Caki2 (cell line): ENCODE data around the gene RTKN. TPM values are rescaled to one million over a fixed set of nuclear protein-coding genes. Genes with fewer than 3 reads are reported as not detected.
A peak's percentile ranks its signal among the peaks of the same experiment; 100 is the strongest.
"Not testable (repeated sequence)": the region's sequence is repeated elsewhere in the genome, so short reads cannot be mapped to it uniquely, and the experiment has no call there.

ENCODE experiments used
- DNase-seq: peaks from one replicate; pipeline ENCODE4 v3.0.0-alpha.2; 2015; ENCODE audit warnings: low read depth
- in situ Hi-C: cut with HindIII; loops from 2 replicates; pipeline ENCODE4 v1.10.0; 2016; ENCODE audit warnings: low sequenced_read_pairs, low pct_unique_long_range_greater_than_20kb, mixed read lengths
- total RNA-seq: library from RNA; depleted of rRNA; stranded (reverse); fragments of >200 nt; shearing (Covaris generic); gene quantifications from 2 replicates; pipeline ENCODE4 v1.2.3, GENCODE V29; 2014; ENCODE audit warnings: low replicate concordance

The RTKN gene
- total RNA-seq, 1 experiment from 2014 or later: 71.1 TPM

- in situ Hi-C loops: no loop called here
- no peak for DNase-seq
Measured at GRCh38 chr2:74462054-74462785, 20.5 kb upstream of the RTKN start.

GRCh38 chr2:74461187-74462053 lies 19.7 kb upstream of the RTKN start:
- in situ Hi-C loops: no loop called here
- DNase-seq: no peak

DNA sequence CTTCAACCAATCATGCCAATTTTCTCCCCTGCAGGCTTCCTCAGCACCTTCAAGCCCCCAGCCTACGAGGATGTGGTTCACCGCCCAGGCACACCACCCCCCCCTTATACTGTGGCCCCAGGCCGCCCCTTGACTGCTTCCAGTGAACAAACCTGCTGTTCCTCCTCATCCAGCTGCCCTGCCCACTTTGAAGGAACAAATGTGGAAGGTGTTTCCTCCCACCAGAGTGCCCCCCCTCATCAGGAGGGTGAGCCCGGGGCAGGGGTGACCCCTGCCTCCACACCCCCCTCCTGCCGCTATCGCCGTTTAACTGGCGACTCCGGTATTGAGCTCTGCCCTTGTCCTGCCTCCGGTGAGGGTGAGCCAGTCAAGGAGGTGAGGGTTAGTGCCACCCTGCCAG lies 18.4 kb upstream of the RTKN start:
- DNase-seq, in situ Hi-C loops: not testable (repeated sequence)

DNA sequence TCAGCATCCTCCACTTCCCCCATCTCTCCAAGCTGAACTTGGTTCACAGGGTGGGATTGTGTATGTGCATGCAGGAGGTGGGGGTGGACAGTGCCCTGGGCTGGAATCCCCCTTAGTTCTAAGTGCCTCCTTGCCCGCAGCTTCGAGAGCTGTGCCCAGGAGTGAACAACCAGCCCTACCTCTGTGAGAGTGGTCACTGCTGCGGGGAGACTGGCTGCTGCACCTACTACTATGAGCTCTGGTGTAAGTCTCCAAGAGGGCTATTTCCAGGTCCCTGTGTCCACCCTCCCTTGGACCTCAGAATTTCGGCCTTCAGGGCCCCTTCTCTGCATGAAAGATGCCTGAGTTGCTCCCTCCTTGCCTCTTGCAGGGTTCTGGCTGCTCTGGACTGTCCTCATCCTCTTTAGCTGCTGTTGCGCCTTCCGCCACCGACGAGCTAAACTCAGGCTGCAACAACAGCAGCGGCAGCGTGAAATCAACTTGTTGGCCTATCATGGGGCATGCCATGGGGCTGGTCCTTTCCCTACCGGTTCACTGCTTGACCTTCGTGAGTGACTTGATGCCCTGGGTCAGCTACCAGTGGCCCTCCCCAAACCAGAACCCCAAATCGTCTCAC lies 17.9 kb upstream of the RTKN start:
- DNase-seq, in situ Hi-C loops: not testable (repeated sequence)

GRCh38 chr2:74458938-74459363 lies 17.2 kb upstream of the RTKN start:
- DNase-seq: no peak
- in situ Hi-C loops: no loop called here

- peak; percentile 100 for DNase-seq
- in situ Hi-C loops: no loop called here
Measured at GRCh38 chr2:74458132-74458937, 16.6 kb upstream of the RTKN start, which contains the start of gene WBP1. Gene WBP1 (plus strand): TSS chr2:74458438. CDS start chr2:74458603, 165 bp downstream.

DNA sequence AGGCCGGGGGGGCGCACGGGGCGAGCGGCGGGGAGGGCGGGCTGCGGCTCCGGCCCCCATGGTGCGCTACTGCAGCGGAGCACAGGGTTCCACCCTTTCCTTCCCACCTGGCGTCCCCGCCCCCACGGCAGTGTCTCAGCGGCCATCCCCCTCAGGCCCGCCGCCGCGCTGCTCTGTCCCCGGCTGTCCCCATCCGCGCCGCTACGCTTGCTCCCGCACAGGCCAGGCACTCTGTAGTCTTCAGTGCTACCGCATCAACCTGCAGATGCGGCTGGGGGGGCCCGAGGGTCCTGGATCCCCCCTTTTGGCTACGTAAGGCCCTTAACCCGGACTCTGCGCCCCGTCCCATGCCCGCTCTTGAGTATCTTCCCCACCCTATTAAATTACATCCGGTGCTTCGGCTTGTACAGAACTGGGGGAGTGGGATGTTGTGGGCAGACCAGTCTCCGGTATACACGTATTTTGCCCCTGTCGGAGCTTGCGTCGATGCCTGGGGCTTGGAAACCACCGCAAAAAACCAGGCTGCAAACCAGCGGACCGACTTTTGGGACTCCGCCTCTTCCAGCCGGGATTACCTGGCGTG lies 15.9 kb upstream of the RTKN start:
- DNase-seq: no peak
- in situ Hi-C loops: no loop called here

DNA sequence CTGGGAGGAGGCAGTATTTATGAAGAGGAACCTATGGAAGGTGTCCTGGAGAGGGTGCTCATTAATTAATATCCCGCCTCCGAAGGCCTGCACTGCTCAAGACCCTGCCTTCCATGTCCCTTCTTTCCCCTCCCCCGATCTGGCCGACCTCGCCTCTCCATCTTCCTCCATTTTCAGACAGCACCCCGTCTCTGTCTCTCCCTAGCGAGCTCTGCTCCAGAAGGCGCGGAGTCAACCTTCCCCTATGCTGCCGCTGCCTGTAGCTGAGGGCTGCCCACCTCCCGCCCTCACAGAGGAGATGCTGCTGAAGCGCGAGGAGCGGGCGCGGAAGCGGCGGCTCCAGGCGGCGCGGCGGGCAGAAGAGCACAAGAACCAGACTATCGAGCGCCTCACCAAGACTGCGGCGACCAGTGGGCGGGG lies 15.4 kb upstream of the RTKN start:
- in situ Hi-C loops: no loop called here
- no peak for DNase-seq

DNA sequence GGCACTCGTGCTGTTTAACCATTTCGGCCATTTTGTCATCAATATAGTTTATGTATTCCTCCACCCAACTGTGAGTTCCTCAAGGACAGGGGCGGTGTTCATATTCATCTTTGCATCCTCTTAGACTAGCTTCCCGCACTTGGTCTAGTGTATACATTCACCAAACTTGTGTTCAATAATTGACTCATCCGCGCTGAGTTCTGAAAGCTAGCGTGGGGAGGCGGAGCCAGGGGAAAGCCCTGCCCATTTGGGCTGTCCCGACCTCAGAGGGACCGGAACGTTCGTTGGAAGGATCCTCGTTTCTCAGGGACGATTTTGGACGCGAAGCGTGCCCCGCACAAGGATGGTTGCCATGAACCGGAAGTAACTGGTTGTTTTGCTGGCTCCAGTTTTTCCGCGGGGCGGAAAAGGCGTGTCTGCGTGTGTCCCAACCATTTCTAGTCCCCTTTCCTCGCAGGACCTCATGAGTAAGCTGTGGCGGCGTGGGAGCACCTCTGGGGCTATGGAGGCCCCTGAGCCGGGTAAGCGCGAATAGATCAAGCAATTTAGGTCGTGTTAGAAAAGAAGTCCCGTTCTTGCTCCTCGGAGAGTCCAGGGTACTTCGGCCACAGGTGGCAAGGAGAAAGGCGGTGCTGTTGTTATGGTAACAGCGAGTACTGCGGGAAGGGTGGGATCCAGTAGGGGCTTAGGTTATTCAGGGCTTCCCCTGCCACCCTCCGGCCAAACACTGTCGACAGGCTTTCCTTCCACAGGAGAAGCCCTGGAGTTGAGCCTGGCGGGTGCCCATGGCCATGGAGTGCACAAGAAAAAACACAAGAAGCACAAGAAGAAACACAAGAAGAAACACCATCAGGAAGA lies 13.1 kb upstream of the RTKN start, which contains the start of gene INO80B:
Gene INO80B (plus strand): TSS at position 434 of the 858 bp plus-strand sequence. CDS start 30 bp downstream, at position 464.
- in situ Hi-C loops: no loop called here
- peak; percentile 97 for DNase-seq

- DNase-seq: no peak
- in situ Hi-C loops: no loop called here
Measured at GRCh38 chr2:74450570-74451190, 8.9 kb upstream of the RTKN start.

GRCh38 chr2:74448771-74449170 lies 7.0 kb upstream of the RTKN start:
- in situ Hi-C loops: no loop called here
- no peak for DNase-seq

GRCh38 chr2:74447230-74447999 lies 5.7 kb upstream of the RTKN start:
- in situ Hi-C loops: no loop called here
- DNase-seq: no peak

DNA sequence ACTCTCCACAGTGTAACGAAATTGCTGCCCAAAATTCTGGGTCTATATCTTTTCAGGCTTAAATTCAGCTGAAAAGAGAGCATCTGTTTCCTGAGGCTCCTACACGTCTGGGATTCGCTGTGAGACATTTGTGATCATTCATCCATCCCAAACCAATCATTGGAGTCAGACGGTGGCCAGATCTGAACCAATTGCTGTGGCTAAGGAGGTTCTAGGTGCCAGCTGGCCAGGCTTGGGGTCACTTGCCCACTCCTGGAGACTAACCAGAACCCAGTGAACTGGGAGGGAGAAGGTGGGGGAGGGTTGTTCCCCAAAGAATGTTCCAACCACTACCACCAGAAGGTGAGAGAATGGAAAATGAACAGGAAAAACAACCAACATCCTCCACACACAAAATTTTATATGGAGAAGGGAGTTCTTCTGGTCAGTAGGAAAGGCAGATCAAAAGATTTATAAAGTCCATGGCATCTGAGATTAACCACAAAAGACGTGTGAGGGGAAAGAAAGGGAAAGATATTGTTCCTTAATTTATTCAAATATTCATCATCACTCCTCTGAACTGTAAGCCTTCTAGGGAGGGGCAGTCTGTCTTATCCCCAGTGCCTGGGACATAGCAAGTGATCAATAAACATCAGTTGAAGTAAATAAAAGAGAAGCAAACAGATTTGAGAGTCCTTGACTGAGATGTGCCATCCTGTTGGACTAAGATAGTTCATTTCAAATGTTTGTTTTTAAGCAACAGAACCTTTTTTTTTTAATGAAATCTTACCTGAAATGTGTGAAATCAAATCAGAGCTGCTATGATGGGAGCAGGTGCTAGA lies 3.0 kb upstream of the RTKN start:
- no peak for DNase-seq
- in situ Hi-C loops: no loop called here

- in situ Hi-C loops, DNase-seq: not testable (repeated sequence)
Measured at GRCh38 chr2:74442483-74443297, 953 bp upstream of the RTKN start.
